HL-60 (cell line): ENCODE results near the gene OSBPL8.

Experiments
- DNase-seq, 2 experiments: peaks; one replicate each; pipeline ENCODE4 v3.0.0-alpha.2; 2010 to 2020; ENCODE audit warnings: low read depth in 1 of 2, low spot score in 1 of 2
- H3K27ac ChIP-seq: fragments of 250-450 bp; sonication (Bioruptor Pico); replicated peaks from 2 replicates; pipeline ENCODE4 v1.5.1; 2020; ENCODE audit warnings: mild to moderate bottlenecking, moderate library complexity
- H3K27me3 ChIP-seq: fragments of 250-450 bp; sonication (Bioruptor Pico); 2 replicates; pipeline ENCODE4 v1.5.1; 2021; ENCODE audit warnings: mild to moderate bottlenecking, moderate library complexity; ENCODE audit not compliant: insufficient read depth, poor library complexity, severe bottlenecking
- H3K4me3 ChIP-seq: replicated peaks from 2 replicates; pipeline ENCODE4 v1.5.1; 2011; ENCODE audit warnings: mild to moderate bottlenecking, control low read depth, low read length; ENCODE audit not compliant: insufficient read depth
- CTCF ChIP-seq: IDR thresholded peaks from one replicate; pipeline ENCODE4 v1.5.1; 2011; ENCODE audit warnings: low read length, control low read depth, inconsistent platforms; ENCODE audit not compliant: insufficient read depth
- GABPA ChIP-seq: IDR thresholded peaks from 2 replicates; pipeline ENCODE4 v1.6.1; 2012; ENCODE audit warnings: low read depth
- POLR2AphosphoS5 ChIP-seq: IDR thresholded peaks from 2 replicates; pipeline ENCODE4 v1.6.1; 2012; ENCODE audit warnings: low read depth
- REST ChIP-seq: IDR thresholded peaks from 2 replicates; pipeline ENCODE4 v1.6.1; 2012; ENCODE audit warnings: low read depth; ENCODE audit not compliant: insufficient replicate concordance
- SPI1 ChIP-seq: IDR thresholded peaks from 2 replicates; pipeline ENCODE4 v1.6.1; 2012; ENCODE audit warnings: low read depth, mild to moderate bottlenecking, borderline replicate concordance

The OSBPL8 gene

GRCh38 chr12:76491292-76491691 lies 68.3 kb downstream of the OSBPL8 start:
- TF ChIP-seq REST (no peak), POLR2AphosphoS5 (no peak), GABPA (no peak), SPI1 (no peak), CTCF (no peak)
- H3K27ac ChIP-seq = no peak overlapping the region
- DNase-seq = no peak
- H3K4me3 ChIP-seq = no peak overlapping the region
- H3K27me3 ChIP-seq = no peaks in the 10 kb centered on the region

GRCh38 chr12:76490763-76491162 lies 68.8 kb downstream of the OSBPL8 start:
- Histone ChIP-seq H3K4me3 (no peak overlapping the region), H3K27me3 (no peaks in the 10 kb centered on the region), H3K27ac (no peak overlapping the region)
- DNase-seq = no peak
- TF ChIP-seq GABPA = no peak
- no peak for TF ChIP-seq REST
- no peak for TF ChIP-seq SPI1
- no peak for TF ChIP-seq CTCF
- no peak for TF ChIP-seq POLR2AphosphoS5

- Histone ChIP-seq H3K4me3 (no peak overlapping the region), H3K27ac (no peak overlapping the region), H3K27me3 (no peaks in the 10 kb centered on the region)
- TF ChIP-seq POLR2AphosphoS5 = no peak
- TF ChIP-seq GABPA = no peak
- no peak for TF ChIP-seq CTCF
- no peak for TF ChIP-seq REST
- no peak for TF ChIP-seq SPI1
- DNase-seq = no peak
Observed at GRCh38 chr12:76489737-76490136, 69.8 kb downstream of the OSBPL8 start.
